ENCODE results near the gene PTGS2.

DNA sequence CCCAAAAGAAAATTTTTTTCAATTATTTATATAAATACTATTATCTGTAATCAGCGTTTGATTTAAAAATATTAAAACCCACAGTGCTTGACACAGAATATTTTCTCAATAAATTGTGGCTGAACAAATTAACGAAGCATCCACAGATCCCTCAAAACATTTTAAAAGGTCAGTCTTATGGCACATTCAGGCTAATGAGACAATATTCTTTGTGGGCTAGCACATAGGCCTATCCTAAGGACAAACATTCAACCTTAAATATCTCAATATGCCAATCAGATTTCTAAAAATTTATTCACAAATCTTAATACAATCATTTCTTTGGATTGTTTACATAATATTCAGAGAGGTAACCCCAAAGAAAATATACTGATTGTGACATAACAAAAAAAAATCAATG lies 8.1 kb downstream of the PTGS2 start:
- TF ChIP-seq, protein P1, sequence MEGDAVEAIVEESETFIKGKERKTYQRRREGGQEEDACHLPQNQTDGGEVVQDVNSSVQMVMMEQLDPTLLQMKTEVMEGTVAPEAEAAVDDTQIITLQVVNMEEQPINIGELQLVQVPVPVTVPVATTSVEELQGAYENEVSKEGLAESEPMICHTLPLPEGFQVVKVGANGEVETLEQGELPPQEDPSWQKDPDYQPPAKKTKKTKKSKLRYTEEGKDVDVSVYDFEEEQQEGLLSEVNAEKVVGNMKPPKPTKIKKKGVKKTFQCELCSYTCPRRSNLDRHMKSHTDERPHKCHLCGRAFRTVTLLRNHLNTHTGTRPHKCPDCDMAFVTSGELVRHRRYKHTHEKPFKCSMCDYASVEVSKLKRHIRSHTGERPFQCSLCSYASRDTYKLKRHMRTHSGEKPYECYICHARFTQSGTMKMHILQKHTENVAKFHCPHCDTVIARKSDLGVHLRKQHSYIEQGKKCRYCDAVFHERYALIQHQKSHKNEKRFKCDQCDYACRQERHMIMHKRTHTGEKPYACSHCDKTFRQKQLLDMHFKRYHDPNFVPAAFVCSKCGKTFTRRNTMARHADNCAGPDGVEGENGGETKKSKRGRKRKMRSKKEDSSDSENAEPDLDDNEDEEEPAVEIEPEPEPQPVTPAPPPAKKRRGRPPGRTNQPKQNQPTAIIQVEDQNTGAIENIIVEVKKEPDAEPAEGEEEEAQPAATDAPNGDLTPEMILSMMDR (IDR thresholded peaks at IDR 0.05): no peak
- no peak for TF ChIP-seq EP300 (IDR thresholded peaks at IDR 0.05)

Measured in tibial nerve (tissue), 4 donors.